Measurements from ENCODE around the gene INPP5D. TPM values are rescaled to one million over a fixed set of nuclear protein-coding genes. Genes with fewer than 3 reads are reported as not detected.
"Not testable (repeated sequence)": the region's sequence is repeated elsewhere in the genome, so short reads cannot be mapped to it uniquely, and the experiment has no call there.

Gene INPP5D
- total and polyA plus RNA-seq, 2 donors (not counting 1 experiment from before 2014, with no cell fraction given) = 0.01 to 0.33 TPM

DNA sequence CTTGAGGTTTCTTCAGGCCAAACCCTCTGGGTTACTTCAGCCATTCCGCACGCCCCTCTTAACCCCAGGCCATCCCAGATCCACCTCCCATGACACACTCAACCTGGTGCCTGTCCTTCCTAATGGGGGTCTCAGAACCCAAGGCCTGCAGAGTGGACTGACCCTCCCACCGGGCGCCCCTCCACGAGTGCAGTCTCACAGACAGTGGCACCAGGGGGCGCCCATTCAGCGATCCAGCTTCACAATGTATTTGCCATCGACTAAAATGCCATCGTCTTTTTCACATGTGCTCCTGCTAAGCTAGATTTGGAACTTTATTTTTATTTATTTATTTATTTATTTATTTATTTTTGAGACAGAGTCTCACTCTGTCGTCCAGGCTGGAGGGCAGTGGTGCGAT lies 38.5 kb downstream of the INPP5D start:
- no peak overlapping the region for H3K4me2 ChIP-seq (ENCODE audit: extremely low read depth, insufficient read depth, low read length)
- no peaks in the 10 kb centered on the region for H3K27me3 ChIP-seq (ENCODE audit: control insufficient read depth, insufficient read depth, low read length)
- no peaks in the 10 kb centered on the region for H4K20me1 ChIP-seq (ENCODE audit: control insufficient read depth, extremely low read depth, insufficient read depth, low read length)
- H3K36me3 ChIP-seq (ENCODE audit: control insufficient read depth, insufficient read depth, low read length) = no peaks in the 10 kb centered on the region
- TF ChIP-seq EZH2 (IDR thresholded peaks at IDR 0.05; ENCODE audit: low read length, missing control alignments) = no peak
- TF ChIP-seq, protein P1, sequence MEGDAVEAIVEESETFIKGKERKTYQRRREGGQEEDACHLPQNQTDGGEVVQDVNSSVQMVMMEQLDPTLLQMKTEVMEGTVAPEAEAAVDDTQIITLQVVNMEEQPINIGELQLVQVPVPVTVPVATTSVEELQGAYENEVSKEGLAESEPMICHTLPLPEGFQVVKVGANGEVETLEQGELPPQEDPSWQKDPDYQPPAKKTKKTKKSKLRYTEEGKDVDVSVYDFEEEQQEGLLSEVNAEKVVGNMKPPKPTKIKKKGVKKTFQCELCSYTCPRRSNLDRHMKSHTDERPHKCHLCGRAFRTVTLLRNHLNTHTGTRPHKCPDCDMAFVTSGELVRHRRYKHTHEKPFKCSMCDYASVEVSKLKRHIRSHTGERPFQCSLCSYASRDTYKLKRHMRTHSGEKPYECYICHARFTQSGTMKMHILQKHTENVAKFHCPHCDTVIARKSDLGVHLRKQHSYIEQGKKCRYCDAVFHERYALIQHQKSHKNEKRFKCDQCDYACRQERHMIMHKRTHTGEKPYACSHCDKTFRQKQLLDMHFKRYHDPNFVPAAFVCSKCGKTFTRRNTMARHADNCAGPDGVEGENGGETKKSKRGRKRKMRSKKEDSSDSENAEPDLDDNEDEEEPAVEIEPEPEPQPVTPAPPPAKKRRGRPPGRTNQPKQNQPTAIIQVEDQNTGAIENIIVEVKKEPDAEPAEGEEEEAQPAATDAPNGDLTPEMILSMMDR (conservative IDR thresholded peaks at IDR 0.05 in 1 of 2, IDR thresholded peaks at IDR 0.05 in 1 of 2; ENCODE audit: low read depth in 1 of 2, low read length in 2 of 2) = no peak
- H3K9me3 ChIP-seq (ENCODE audit: control insufficient read depth, insufficient read depth, low read depth, low read length) = no peaks in the 10 kb centered on the region
- H3K27ac ChIP-seq (ENCODE audit: insufficient read depth, low read length) = no peak overlapping the region
- H3K4me1 ChIP-seq (ENCODE audit: control insufficient read depth, extremely low read depth, insufficient read depth, low read length) = no peaks in the 10 kb centered on the region
- H3K9ac ChIP-seq (ENCODE audit: insufficient read depth, low read length) = no peak overlapping the region
- no peak for DNase-seq (ENCODE audit: low read depth in 2 of 2)
- no peak overlapping the region for H2AFZ ChIP-seq (ENCODE audit: low read length)
- no peak overlapping the region for H3K4me3 ChIP-seq (replicated peaks in 1 of 4; ENCODE audit: control extremely low read depth in 1 of 4, insufficient read depth in 1 of 4, low read depth in 3 of 4, low read length in 4 of 4)
- H3K79me2 ChIP-seq (ENCODE audit: control insufficient read depth, insufficient read depth, low read length) = no peaks in the 10 kb centered on the region

DNA sequence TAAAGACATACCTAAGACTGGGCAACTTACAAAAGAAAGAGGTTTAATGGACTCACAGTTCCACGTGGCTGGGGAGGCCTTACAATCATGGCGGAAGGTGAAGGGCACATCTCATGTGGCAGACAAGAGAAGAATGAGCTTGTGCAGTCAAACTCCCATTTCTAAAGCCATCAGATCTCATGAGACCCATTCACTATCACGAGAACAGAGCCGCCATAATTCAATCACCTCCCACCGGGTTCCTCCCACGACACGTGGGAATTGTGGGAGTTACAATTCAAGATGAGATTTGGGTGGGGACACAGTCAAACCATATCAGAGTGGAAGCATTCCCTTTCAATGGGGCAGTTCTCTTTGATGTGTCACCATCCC lies 39.7 kb downstream of the INPP5D start:
- not testable (repeated sequence) for DNase-seq (ENCODE audit: low read depth in 2 of 2); H3K4me1 ChIP-seq (ENCODE audit: control insufficient read depth, extremely low read depth, insufficient read depth, low read length); H2AFZ ChIP-seq (ENCODE audit: low read length); H3K9me3 ChIP-seq (ENCODE audit: control insufficient read depth, insufficient read depth, low read depth, low read length); H3K27me3 ChIP-seq (ENCODE audit: control insufficient read depth, insufficient read depth, low read length); H3K4me3 ChIP-seq (replicated peaks in 1 of 4; ENCODE audit: control extremely low read depth in 1 of 4, insufficient read depth in 1 of 4, low read depth in 3 of 4, low read length in 4 of 4); H3K79me2 ChIP-seq (ENCODE audit: control insufficient read depth, insufficient read depth, low read length); H3K4me2 ChIP-seq (ENCODE audit: extremely low read depth, insufficient read depth, low read length); H3K9ac ChIP-seq (ENCODE audit: insufficient read depth, low read length); H4K20me1 ChIP-seq (ENCODE audit: control insufficient read depth, extremely low read depth, insufficient read depth, low read length); H3K36me3 ChIP-seq (ENCODE audit: control insufficient read depth, insufficient read depth, low read length); H3K27ac ChIP-seq (ENCODE audit: insufficient read depth, low read length)

DNA sequence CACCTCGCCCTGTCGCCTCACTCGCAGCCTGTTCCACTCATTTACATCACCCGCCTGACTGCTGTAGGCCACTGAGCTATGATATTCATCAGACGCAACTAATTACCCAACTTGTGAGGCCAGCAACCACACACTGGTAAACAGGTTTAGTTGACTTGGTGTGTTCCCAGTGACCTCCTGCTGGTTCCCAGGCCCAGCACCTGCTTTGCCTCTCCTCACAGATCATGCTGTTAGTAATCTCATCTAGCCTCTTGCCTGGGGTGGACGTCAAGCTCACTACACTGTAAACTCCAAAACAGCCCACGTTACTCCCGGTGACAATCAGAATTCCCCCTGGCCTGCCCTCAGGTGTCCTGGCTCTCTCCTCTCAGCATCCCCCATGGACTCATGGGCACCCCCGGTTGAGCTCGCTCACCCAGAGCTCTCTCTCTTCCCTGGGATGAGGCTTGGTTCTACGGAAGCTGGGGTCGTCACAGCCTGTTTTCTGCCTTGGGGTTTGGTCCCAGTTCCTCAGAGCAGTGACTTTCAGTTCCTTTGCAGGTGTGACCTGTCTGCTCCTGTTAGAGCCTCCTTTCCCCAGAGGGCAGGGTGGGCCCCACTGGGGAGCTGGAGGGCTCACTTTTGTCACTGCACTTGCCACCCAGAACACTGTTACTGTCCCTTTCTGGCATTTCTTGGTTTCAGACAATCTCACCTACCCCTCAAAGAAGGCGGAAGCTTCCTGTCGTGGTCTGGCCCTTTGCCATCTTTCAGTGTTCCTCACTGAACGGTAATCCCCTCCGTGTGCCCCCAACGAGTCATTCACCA lies 40.3 kb downstream of the INPP5D start:
- Histone ChIP-seq H3K9ac (ENCODE audit: insufficient read depth, low read length) (no peak overlapping the region), H3K27me3 (ENCODE audit: control insufficient read depth, insufficient read depth, low read length) (no peaks in the 10 kb centered on the region), H3K4me1 (ENCODE audit: control insufficient read depth, extremely low read depth, insufficient read depth, low read length) (no peaks in the 10 kb centered on the region), H3K79me2 (ENCODE audit: control insufficient read depth, insufficient read depth, low read length) (no peaks in the 10 kb centered on the region), H3K9me3 (ENCODE audit: control insufficient read depth, insufficient read depth, low read depth, low read length) (no peaks in the 10 kb centered on the region), H3K27ac (ENCODE audit: insufficient read depth, low read length) (no peak overlapping the region), H2AFZ (ENCODE audit: low read length) (no peak overlapping the region), H4K20me1 (ENCODE audit: control insufficient read depth, extremely low read depth, insufficient read depth, low read length) (no peaks in the 10 kb centered on the region), H3K4me3 (replicated peaks in 1 of 4; ENCODE audit: control extremely low read depth in 1 of 4, insufficient read depth in 1 of 4, low read depth in 3 of 4, low read length in 4 of 4) (no peak overlapping the region), H3K36me3 (ENCODE audit: control insufficient read depth, insufficient read depth, low read length) (no peaks in the 10 kb centered on the region), H3K4me2 (ENCODE audit: extremely low read depth, insufficient read depth, low read length) (no peak overlapping the region)
- no peak for DNase-seq (ENCODE audit: low read depth in 2 of 2)
- TF ChIP-seq, protein P1 (conservative IDR thresholded peaks at IDR 0.05 in 1 of 2, IDR thresholded peaks at IDR 0.05 in 1 of 2; ENCODE audit: low read depth in 1 of 2, low read length in 2 of 2) = no peak
- no peak for TF ChIP-seq EZH2 (IDR thresholded peaks at IDR 0.05; ENCODE audit: low read length, missing control alignments)

Measured in fibroblast of lung (primary cell).